Left colon (tissue), 2 donors: ENCODE data around the gene EPAS1. TPM values are rescaled to one million over a fixed set of nuclear protein-coding genes. Genes with fewer than 3 reads are reported as not detected.

Experiments used
- ATAC-seq: fragments of 200-7000 bp; cut with Tn5 transposase; one replicate; pipeline ENCODE4 v1.9.1; 2020; ENCODE audit warnings: mild to moderate bottlenecking, moderate library complexity
- DNase-seq, 2 donors: peaks; one replicate each; pipeline ENCODE4 v3.0.0-alpha.2; 2020
- intact Hi-C, 2 donors: fragments of 100-400 bp; cut with DNase I in 1 of 2; cut with micrococcal nuclease in 1 of 2; formaldehyde crosslinking; loops; one replicate each; pipeline versions ENCODE4 v1.11.2 to v1.14.0; 2022; cut with DNase I, micrococcal nuclease
- total RNA-seq, 2 donors: library from RNA; stranded (reverse); fragmentation: NEBNext Ultra II Directional; extraction: Animal tissue kit (Norgen Biotek cat#: 25700); gene quantifications; one replicate each; pipeline ENCODE4 v1.2.1, GENCODE V29; 2021
- donor health status: DM: no; HTN: no; CAD: no.
- donor health status: DM: yes; HTN: yes; CAD: no.

The EPAS1 gene
- total RNA-seq, 2 donors from 2014 or later: 155 to 226 TPM

- DNase-seq (no peak), ATAC-seq (peak; percentile 17)
- intact Hi-C loops: no loop called here
Observed at GRCh38 chr2:46331109-46331766, 34.0 kb downstream of the EPAS1 start.

- no peak for DNase-seq
- intact Hi-C loops: no loop called here
- no peak for ATAC-seq
Observed at GRCh38 chr2:46332686-46333281, 35.6 kb downstream of the EPAS1 start.

- ATAC-seq (no peak), DNase-seq (no peak)
- intact Hi-C loops: no loop called here
Observed at GRCh38 chr2:46333912-46334311, 36.7 kb downstream of the EPAS1 start.

- intact Hi-C loops: no loop called here
- no peak for ATAC-seq
- no peak for DNase-seq
Observed at GRCh38 chr2:46334389-46335271, 37.4 kb downstream of the EPAS1 start.

GRCh38 chr2:46335391-46336282 lies 38.4 kb downstream of the EPAS1 start:
- intact Hi-C loops: no loop called here
- DNase-seq (peak; percentile 66), ATAC-seq (peak; percentile 83)

GRCh38 chr2:46336283-46336959 lies 39.2 kb downstream of the EPAS1 start:
- no peak for ATAC-seq
- intact Hi-C loops: no loop called here
- no peak for DNase-seq

- DNase-seq: no peak
- intact Hi-C loops: no loop called here
- ATAC-seq: no peak
Observed at GRCh38 chr2:46337208-46337994, 40.2 kb downstream of the EPAS1 start.

GRCh38 chr2:46338674-46339073 lies 41.5 kb downstream of the EPAS1 start:
- ATAC-seq (no peak), DNase-seq (no peak)
- intact Hi-C loops: no loop called here

GRCh38 chr2:46339200-46339599 lies 42.0 kb downstream of the EPAS1 start:
- ATAC-seq (no peak), DNase-seq (no peak)
- intact Hi-C loops: no loop called here

GRCh38 chr2:46339676-46340459 lies 42.7 kb downstream of the EPAS1 start:
- no peak for ATAC-seq

GRCh38 chr2:46340740-46341420 lies 43.7 kb downstream of the EPAS1 start:
- DNase-seq (no peak), ATAC-seq (no peak)
- intact Hi-C loops: no loop called here

More at GRCh38 chr2:46339676-46340459, 42.7 kb downstream of the EPAS1 start:
- DNase-seq: no peak
- intact Hi-C loops: no loop called here

GRCh38 chr2:46342566-46343315 lies 45.5 kb downstream of the EPAS1 start:
- no peak for DNase-seq
- no peak for ATAC-seq
- intact Hi-C loops: no loop called here

- ATAC-seq: no peak
- DNase-seq: no peak
- intact Hi-C loops: no loop called here
Observed at GRCh38 chr2:46344706-46345105, 47.5 kb downstream of the EPAS1 start.

- DNase-seq (no peak), ATAC-seq (no peak)
- intact Hi-C loops: no loop called here
Observed at GRCh38 chr2:46345775-46346174, 48.6 kb downstream of the EPAS1 start.

GRCh38 chr2:46346719-46347118 lies 49.5 kb downstream of the EPAS1 start:
- DNase-seq (no peak), ATAC-seq (no peak)
- intact Hi-C loops: no loop called here
